IPS-18c (cell line): ENCODE results near the gene ST7.

Source experiments
- H3K4me3 ChIP-seq: 2 replicates; pipeline ENCODE4 v1.7.0; 2013; ENCODE audit warnings: low read depth, mild to moderate bottlenecking, low read length, moderate library complexity; ENCODE audit not compliant: insufficient read depth
- H3K9me3 ChIP-seq: one replicate; pipeline ENCODE4 v1.6.1; 2013; ENCODE audit warnings: mild to moderate bottlenecking, low read length, moderate library complexity; ENCODE audit not compliant: control insufficient read depth, insufficient read depth

ST7 gene

DNA sequence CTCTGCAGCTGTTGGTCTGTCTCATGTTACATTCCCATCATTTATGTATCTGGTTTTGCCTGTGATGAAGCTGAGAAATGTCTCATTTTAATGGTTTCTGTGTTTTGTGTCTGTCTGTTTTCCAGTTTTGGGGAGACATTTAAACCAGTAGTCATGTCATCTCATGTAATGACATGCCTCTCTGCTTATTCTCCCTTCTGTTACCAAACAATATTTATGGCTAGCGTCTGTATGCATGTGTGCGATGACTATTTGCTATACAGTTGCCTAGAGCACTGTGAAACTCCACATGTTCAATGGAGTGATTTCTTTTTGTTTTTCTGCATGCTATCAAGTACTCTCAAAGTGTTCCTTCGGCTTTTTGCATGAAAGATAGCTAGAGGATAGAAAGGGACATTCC is 132.0 kb downstream of the ST7 start:
- no peaks in the 10 kb centered on the region for H3K9me3 ChIP-seq
- no peak overlapping the region for H3K4me3 ChIP-seq

DNA sequence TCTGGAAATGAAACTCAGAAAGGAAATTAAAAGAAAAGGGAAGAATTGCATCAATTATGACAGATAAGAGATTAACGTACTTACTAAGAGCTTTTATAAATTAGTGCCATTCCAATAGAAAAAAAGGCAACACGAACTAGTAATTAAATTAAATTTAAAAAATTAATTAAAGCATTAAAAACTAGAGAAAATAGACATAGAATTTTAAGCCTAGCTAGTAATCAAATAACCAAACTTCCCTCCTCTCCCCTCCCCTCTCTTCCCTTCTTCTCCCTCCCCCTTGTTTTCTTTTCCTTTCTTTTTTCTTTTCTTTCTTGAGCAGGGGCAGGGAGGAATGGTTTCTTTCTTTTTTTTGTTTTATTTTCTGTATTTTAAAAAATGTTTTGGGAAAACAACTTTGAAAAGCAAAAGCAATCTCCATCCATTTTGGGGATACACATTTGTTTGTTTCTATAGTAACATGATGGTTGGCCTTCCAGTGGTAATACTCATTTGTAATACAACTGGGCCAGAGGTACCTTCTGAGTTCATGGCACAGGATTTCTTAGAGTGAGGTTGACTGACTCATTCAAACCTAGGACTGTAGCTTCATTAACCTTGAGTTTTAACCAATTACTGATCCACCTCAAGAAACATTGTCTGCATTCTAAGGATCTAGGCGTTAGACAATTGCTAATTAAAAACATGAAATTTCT is 132.6 kb downstream of the ST7 start:
- Histone ChIP-seq H3K9me3 (no peaks in the 10 kb centered on the region), H3K4me3 (no peak overlapping the region)

DNA sequence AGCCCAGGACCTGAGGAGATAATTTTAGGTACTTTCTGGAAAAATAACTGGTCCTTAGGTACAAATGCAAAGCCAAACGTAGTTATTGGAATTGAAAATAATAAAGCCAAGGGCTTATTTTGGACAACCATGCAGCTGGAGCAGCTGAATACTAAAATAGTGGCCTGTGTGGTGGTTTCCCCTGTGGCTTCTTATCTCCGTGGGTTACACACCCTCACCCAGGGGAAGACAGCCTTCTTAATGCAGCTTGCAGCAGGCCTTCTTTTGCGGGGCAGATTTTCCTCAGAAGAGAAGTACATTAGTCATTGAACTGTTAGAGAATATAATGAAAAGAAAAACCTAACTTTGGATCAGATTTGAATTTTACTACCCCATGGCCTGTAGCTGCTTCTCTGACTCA is 133.5 kb downstream of the ST7 start:
- Histone ChIP-seq H3K4me3 (no peak overlapping the region), H3K9me3 (no peaks in the 10 kb centered on the region)

DNA sequence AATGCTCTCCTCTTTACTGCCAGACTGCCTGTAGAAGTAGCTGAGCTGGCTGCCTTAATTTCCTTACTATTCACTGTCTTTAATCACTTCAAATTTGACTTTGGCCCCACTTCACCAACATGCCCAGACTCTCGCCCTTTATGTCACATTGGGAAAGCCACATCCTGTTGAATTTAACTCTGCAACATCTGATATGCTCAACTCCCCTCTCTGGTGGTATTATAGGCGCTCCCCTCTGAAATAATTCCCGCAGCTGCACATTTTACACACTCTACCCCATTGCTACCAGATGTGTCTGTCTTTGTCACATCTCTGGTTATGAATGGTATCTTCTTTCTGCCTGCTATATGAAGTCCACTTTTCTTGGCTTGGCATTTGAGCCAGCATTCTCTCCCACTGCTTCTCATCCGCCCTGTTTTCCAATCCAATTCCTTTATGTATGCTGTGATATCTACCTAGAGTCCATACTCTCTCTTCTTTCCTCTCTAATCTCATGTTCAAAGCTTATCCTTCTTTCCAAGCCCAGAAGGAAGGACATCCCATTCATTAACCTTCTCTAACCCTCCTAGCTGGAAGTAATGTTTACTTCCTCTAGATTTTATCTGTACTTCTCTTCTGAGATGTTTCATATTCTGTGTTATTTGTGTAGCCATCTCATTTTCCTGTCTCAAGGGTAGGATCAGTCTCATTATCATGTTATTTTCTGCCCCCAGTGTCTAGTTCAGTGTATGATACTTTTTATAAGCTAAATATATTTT is 134.5 kb downstream of the ST7 start:
- no peaks in the 10 kb centered on the region for H3K9me3 ChIP-seq
- H3K4me3 ChIP-seq: no peak overlapping the region

DNA sequence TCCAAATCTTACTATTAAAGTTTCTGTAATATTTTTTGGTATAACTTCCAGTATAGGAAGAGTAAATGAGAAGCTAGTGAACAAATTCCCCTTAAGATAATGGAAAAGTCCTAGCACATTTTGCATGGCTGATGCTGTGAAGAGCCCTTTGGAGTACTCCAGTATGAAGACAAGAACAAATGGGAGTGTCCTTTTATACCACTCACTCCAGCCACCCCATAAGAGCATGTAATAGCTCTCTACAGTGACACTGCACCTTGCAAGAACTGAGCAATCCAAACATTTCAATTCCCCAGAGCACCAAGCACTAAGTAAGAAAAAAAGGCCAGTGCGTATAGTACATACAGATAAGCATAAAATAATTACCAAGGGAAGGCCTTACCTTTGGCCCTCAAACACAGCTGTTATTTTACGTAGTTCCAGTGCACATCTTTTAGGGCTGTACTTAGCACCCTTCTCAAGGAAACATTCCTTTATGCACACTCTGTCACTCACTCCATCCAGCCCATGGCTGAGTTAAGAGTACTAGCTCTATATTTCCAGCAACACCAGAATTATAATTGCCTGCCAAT is 135.4 kb downstream of the ST7 start:
- no peaks in the 10 kb centered on the region for H3K9me3 ChIP-seq
- no peak overlapping the region for H3K4me3 ChIP-seq

DNA sequence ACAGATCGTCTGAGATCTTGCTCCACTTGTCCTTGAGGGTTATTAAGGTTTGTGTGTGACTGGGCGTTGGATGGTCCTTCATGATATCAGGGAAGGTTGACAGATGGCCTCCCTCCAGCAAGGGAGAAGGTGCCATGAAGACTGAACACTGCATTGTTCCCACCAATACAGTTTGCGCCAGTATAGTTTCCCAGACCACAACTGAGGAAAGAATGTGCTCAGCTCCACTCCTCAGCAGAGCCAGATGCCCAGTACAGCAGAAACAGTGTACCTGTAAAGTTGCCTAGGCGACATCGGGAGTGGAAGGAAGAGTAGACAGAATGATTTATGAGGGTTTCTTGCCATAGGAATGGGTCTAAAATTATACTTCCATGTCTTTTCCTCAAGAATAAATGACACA is 137.5 kb downstream of the ST7 start:
- Histone ChIP-seq H3K9me3 (no peaks in the 10 kb centered on the region), H3K4me3 (no peak overlapping the region)

DNA sequence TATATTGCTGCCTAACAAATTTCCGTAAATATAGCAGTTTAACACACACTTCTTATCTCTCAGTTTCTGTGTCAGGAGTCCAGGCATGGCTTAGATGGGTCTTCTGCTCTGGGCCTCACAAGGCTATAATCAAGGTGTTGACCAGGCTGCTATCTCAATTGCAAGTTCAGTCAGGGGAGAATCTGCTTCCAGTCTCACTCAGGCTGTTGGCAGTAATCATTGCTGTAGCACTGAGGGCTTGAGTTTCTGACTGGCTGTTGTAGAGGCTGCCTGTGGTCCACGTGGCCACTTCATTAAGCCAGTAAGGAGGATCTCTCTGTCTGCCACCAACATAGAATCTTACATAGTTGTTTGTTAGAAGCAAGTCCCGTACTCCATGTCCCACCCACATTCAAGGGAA is 138.4 kb downstream of the ST7 start:
- H3K4me3 ChIP-seq: no peak overlapping the region
- no peaks in the 10 kb centered on the region for H3K9me3 ChIP-seq

DNA sequence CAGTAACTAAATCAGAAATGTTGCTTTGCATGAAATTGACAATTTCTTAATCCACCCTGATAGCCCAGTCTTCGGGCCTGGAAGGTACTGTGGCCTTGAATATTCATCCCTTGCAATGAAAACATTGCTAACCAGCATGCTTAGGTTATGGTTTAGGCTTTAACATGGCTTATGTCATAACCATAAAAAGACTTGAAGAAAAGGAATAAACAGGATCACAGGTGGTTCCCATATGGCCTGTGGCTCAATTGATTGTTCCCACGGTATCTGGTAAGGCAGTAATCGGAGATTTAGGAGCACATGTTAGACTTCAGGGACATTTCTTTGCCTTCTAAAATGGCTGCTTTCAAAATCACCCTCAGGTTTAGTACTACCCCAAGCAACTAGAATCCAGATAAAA is 139.5 kb downstream of the ST7 start:
- H3K9me3 ChIP-seq: no peaks in the 10 kb centered on the region
- no peak overlapping the region for H3K4me3 ChIP-seq

DNA sequence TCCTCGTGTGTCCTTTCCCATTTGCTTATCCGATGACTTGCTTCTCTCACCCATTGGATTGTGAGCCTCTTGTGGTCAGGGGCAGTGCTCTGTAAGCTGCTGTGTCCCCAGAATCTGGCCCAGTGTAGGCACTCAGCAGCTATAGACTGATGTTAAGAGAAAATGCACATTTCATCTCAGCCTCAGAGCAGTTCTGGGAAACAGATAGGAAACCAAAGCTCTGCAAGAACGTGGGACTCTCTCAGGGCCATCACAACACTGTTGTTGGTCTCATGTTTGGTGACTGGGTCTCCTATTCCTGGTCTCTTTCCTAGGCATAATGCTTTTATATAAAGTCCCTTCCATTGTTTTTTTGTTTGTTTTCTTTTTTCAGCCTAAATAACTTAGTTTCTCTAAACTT is 141.2 kb downstream of the ST7 start:
- H3K9me3 ChIP-seq: no peaks in the 10 kb centered on the region

DNA sequence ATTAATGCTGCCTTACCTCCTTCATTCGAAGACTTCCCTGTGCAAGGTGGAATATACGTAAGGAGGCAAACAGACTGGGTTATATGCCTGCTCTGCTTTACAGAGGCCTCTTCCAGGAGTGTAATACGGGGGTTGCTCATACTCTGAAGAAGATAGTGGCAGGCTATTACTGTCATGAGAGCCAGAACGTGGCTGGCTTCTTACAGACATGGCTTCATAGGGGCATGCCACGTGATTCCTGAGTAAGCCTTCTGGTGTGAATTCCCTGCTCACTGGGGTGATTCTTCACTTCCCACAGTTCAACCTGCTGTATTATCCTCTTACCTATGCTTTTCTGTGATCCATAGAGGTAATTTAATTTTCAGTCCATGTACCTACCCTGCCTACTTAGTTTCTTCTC is 141.8 kb downstream of the ST7 start:
- no peak overlapping the region for H3K4me3 ChIP-seq
- H3K9me3 ChIP-seq: no peaks in the 10 kb centered on the region

More for the DNA sequence above, 141.2 kb downstream of the ST7 start:
- H3K4me3 ChIP-seq: no peak overlapping the region

DNA sequence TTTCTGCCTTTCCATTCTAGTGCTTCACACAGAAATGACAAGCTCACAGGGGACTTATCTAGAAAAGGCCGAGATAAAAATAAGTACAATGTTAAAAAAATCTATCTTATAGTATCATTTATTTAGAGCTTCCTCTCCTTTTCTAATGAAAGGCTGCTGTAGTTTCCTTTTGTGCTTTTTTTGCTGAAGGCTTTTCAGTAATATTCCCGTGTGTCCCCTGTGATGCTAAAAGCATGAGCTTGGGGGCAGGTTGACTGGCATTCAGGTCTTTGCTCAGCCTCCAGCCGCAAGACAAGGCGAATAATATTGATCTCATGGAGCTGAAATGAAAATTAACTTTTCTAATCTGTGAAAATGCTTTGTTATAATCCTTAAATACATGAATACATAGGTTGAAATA is 143.0 kb downstream of the ST7 start:
- H3K9me3 ChIP-seq: no peaks in the 10 kb centered on the region
- no peak overlapping the region for H3K4me3 ChIP-seq

DNA sequence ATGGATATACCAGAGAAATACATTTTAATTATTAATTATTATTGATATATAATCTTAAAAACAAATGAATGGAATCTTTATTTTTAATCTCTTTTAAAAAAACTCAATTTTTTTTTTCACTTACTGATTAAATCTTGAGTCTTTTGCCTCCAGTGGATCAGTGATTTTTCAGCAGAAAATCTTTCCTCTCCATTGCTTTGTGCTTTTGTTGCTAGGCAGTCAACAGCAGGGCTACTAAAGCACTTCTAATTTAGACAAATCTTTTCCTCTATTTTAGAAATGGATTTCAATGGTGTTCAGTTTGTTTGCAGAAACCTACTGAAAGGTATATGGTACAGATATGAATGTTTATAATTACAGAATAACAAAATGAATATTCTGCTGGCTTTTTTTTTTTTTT is 143.6 kb downstream of the ST7 start:
- Histone ChIP-seq H3K9me3 (no peaks in the 10 kb centered on the region), H3K4me3 (no peak overlapping the region)

DNA sequence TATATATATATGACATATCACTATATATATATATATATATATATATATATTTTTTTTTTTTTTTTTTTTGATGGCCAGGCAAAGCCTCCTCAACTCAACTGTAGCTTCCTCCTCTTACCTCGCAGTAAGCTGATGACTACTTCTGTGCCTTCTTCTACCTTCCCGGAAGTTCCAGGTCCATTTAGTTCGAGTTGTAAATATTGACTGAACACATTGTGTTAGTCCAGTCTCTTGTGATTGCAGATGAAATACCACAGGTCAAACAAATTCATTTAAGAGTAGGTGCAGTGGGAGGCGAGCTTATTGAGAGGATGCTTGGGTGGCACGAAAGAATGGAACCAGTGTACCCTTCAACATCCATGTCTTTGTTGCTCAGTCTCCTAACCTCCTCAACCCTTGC is 144.6 kb downstream of the ST7 start:
- H3K9me3 ChIP-seq: no peaks in the 10 kb centered on the region
- no peak overlapping the region for H3K4me3 ChIP-seq

DNA sequence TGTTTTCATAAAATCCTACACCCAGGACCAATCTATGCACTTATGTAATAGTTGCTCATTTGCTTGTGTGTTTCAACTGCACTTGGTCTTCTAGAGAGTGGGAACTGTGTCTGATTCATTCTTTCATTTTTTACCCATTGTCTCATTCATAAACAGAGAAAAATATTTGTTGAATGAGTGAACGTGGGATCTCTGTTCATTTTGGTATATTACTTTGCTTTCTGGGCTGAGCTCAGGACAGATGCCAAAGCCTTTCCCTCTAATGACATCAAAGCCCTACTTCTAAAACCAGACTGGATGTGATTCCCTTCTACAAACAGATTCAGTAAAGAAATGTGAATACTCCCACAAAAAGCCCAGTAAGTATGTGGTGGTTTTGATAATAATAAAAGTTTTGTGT is 145.2 kb downstream of the ST7 start:
- Histone ChIP-seq H3K9me3 (no peaks in the 10 kb centered on the region), H3K4me3 (no peak overlapping the region)

DNA sequence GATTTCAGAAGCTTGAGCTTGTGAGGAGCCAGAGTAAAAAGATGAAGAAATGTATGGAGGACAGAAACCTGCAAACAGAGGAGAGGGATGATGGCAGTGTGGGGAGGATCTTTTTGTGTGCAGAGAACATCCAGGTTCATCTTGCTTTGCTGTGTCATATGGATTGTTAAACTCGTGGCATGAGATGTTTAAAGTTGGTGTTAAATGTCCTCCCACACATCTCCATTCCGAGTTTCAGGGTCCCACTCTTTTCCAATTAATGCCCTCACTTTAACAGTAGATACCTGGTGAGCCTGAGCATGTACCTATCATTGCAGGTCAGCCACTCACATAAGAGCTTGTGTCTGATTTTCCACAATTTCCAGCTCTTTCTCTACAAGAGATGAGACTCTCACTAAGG is 147.7 kb downstream of the ST7 start:
- Histone ChIP-seq H3K4me3 (no peak overlapping the region), H3K9me3 (no peaks in the 10 kb centered on the region)

DNA sequence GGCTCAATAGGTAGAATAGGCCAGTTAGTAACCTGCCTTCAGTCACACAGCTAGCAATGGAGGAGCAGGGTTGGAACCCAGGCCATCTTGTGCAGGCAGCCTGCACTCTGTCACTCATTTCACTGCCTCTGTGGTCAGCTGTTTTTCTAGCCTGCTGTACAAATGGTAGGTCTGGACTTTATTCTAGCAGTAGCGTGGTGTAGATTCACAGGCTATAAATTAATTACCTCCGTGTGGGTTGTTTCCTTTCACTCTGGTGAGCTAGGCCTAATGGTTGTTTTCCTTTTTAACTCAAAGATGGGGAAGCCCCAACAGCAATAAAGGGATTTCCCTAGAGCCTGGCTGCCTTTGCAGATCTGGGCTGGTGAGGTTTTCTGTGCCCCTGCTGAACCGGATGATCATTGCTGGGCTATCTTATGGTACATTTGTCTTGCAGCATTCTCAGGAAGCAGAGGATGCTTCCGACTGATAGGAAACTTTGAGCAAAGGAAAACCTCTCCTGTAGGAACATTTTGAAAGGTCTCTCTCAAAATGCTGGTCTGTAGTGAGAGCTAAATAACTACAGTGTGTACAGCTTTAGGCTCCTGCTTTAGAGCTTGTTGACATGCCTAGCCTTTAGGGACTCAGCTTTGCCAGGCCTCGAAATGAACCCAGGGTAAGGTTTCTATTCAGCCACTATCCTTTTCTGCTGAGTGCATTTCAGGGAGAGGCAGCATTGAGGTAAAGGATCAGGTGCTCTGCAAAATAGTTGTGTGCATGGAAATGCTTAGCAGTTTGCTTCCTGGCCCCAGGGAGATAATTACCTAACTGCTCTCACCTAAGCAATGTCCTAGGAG is 157.4 kb downstream of the ST7 start:
- no peak overlapping the region for H3K4me3 ChIP-seq

DNA sequence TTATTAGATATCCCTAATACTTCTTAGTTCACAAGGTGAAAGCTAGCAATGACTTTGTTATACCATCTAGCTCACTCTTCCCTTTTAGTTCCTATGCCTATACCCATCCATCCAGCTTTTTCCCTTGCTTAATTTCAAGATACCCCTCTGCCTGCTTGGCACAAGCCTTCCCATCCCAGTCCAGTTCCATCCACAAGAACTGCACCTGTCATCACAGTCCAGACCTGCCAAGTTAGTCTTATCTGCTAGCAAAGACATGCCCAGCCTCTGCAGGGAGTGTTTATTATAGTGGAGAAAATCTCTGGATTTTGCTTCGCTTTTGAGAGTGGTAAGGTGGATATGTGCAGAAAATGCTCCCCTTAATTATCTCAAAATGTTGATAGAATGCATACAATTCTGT is 158.2 kb downstream of the ST7 start:
- H3K9me3 ChIP-seq: no peaks in the 10 kb centered on the region
- no peak overlapping the region for H3K4me3 ChIP-seq

More for the DNA sequence above, 157.4 kb downstream of the ST7 start:
- H3K9me3 ChIP-seq: no peaks in the 10 kb centered on the region

DNA sequence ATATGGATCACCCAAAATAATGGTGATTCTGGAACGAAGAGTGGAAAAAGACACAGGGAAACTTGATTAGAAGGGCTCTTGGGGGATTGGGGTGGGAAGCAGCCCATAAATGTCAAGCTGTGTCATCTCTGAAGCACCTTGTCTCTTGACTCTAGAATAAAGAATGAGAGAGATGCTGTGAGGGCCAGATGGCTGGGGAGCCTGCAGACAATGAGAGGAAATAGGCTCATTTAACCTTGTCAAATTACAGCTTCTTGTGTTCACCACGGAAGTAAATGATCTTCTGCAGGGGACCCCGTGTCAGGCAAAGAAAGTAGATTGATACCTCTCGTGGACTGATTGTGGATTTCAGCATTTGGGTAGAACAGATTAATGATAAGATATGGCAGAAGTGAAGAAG is 159.3 kb downstream of the ST7 start:
- Histone ChIP-seq H3K9me3 (no peaks in the 10 kb centered on the region), H3K4me3 (no peak overlapping the region)
